Kidney tubule cell (primary cell): ENCODE results near the gene MAML3.

Experiments
- DNase-seq: peaks from one replicate; pipeline ENCODE4 v3.0.0-alpha.2; 2018; ENCODE audit warnings: low spot score

The MAML3 gene

DNA sequence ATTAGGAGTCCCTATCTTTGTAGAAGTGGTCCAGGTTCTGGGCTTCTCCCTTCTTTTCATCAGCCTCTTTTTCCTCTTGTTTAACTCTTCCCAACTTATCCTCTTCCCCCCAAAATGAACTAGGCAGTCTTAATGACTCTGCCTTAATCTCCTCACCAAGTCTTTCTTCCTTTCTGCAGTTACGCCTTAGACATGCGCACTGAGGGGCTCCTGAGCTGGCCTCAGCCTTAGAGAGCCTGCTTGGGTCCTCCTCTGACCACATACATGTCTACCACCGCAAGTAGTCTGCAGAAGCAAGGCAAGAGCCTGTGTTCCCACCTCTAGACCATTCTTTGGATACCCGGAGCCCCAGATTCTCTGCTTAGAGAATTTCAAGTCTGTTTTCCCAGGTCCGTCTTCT is 288.4 kb downstream of the MAML3 start:
- DNase-seq = no peak

DNA sequence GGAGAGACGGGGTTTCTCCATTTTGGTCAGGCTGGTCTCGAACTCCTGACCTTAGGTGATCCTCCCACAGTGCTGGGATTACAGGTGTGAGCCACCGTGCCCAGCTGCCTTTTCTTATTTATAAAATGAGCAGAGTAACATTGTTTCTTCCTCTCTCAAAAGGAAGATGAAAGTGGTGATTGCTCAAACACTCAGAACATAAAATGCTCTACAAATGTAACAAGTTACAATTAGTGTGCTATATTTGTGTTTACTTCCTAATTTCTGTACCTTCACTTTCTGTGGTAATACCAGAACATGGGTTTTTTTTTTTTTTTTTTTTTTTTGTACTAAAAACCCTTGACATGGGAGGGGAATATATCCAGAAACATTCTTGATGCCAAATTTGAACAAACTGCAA is 290.5 kb downstream of the MAML3 start:
- DNase-seq = no peak

DNA sequence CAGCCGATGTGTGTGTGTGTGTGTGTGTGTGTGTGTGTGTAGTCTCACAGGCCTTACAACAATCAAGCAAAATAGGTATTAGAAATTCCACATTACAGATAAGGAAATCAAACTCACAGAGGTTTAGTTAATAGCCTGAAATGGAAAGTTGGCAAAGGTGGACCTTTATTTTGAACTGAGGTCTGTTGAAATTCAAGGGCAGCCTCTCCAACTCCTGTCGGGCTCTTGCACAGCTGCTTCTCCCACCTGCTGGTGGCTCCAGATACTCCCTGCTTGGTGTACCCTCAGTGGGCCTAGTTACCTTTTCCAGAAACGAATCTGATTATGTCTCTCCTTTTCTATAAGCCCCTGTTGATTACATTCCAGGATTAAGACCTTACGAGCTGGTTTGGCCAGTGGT is 292.5 kb downstream of the MAML3 start:
- DNase-seq = no peak

DNA sequence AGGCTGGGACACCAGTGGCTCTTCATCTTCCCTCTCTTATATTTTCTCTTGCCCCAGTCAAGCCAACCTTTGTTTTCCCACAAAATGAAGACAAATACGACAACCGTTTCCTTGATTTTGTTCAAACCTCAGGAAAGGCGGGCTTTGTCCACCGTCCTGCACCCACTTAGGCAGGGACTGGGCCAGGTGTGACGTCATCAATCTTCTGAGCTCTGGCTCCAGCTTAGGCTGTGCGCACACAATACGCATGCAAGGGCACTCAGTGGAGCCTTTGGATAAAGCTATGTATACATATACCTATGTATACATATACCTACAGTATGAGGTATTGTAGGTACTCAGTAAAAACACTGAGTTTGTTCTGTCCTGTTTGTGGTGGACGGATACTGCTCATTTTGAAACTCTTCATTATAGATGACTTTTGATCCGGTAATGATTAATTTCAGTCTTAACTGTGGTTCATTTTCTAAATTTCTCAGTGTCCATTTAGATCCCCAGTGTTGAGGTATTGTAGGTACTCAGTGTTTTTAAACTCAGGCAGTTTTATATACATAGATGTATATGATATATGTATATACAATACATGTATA is 293.5 kb downstream of the MAML3 start:
- DNase-seq = no peak

DNA sequence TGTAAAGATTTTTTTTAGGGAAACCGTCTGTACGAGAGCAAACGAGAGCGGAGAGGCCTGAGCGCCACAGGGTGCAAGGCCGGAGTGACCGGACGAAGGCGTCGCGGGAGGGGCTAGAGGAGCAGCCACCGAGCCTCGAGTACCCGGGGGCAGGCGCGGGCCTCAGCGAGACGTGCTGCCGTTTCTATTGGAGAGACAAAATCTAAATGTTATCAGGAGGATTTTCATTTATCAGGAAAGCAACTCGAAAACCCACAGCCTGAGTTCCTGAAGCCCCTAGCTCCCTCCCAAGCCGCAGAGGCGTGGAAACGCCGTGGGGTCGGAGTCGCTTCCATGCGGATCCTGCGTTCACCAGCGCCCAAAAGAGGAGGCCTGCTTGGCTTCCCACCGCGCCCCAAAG is 294.1 kb downstream of the MAML3 start:
- no peak for DNase-seq

DNA sequence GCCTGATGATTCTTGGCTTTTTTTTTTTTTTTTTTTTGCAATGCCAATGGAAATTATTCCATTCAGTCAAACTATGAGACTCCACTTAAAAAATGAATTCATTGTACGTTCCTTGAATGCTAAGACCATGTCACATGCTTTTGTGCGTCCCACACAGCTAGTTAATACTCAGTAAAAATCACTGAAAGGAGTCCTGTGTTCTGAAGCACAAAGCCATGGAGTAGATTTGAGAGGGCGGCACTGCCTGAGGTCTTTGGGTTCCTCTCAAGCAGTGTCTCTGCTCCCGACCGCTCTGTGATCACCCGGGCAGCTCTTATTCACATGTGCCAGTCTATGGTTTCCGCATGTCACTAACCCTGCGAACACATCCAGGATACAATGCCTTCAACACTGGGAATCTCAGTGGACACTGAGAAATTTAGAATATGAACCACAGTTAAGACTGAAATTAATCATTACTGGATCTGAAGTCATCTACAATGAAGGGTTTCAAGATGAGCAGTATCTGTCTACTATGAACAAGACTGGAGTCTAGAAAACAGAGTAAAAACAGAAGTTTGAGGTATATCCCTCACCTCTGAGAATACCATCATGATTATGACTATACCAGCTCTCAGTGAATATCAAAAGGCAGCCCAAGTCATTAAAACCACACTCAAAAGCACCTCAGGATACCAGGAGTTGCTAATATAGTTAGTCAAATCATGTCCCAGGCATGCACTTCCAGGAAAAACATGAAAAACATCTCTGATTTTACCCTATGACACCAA is 295.4 kb downstream of the MAML3 start:
- peak; percentile 40 for DNase-seq

DNA sequence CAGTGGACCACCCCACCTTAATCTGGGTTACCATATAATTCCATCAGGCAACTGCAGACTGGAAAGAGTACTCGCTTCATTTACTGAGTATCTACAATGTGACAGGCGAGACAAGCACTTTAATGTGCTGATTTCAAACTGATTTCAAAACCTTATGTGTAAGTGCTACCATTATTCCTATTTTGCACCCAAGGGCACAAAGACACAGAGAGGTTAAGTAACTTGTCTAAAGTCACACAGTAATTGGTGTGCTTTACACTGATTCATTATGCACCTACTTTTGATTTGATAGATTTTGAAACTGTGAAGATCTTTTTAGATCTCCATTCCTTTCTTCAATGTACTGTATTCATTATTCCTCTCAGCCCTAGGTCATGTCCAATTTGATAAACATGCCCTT is 296.0 kb downstream of the MAML3 start:
- DNase-seq = no peak

GRCh38 chr4:139857021-139857420 is 297.0 kb downstream of the MAML3 start:
- no peak for DNase-seq

- DNase-seq = no peak
These were observed 299.1 kb downstream of the MAML3 start for GRCh38 chr4:139854668-139855403.

- DNase-seq = no peak
These were observed 300.7 kb downstream of the MAML3 start for GRCh38 chr4:139853309-139853708.

DNA sequence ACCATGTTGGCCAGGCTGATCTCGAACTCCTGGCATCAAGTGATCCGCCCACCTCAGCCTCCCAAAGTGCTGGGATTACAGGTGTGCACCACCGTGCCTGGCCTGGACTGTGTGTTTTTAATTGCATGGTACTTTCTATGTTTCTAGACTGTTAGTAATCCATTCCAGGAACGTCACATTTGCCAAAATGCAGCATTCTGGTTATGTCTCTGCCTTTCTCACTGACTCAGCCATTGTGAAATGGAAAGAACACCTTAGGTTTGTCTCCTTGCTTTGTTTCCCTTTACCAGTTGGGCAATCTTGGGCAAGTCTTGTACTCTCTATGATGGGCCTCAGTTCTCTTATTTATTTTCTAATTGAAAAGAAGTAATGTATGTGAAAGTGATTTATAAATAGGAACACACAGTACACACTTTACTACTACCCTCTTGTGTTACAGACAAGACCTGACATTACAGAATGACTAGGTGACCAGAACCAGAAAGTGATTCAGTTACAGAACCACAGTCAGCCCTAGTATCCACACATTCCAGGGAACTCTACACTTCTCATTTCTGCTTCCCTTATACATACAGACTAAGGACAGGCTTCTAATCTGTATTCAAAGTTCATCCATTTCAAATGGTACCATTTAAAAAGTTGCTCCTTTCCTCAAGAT is 301.2 kb downstream of the MAML3 start:
- no peak for DNase-seq

DNA sequence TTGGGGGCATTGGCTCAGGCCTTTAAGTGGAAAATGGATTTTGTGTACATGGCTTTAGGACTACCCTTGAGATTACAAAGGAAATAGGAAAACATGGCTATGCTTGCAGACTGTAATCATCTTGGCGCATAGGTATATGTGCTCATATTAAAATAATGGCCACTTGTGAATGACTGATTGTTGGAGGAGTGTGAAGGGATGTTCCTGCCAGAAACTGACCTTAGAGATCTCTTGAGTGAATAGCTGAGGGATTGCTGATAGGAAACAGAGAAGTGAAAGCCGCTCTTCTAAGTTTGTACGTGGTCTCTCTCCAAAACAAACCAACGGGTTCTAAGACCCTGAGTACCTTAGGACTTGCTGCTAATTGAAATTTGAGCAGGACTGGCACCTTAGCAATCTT is 302.3 kb downstream of the MAML3 start:
- DNase-seq = no peak

GRCh38 chr4:139851133-139851532 is 302.9 kb downstream of the MAML3 start:
- no peak for DNase-seq

- no peak for DNase-seq
These were observed 304.8 kb downstream of the MAML3 start for GRCh38 chr4:139849219-139849618.

GRCh38 chr4:139848028-139848427 is 306.0 kb downstream of the MAML3 start:
- no peak for DNase-seq

GRCh38 chr4:139847602-139848001 is 306.4 kb downstream of the MAML3 start:
- DNase-seq = no peak

GRCh38 chr4:139846766-139847165 is 307.2 kb downstream of the MAML3 start:
- DNase-seq = no peak

DNA sequence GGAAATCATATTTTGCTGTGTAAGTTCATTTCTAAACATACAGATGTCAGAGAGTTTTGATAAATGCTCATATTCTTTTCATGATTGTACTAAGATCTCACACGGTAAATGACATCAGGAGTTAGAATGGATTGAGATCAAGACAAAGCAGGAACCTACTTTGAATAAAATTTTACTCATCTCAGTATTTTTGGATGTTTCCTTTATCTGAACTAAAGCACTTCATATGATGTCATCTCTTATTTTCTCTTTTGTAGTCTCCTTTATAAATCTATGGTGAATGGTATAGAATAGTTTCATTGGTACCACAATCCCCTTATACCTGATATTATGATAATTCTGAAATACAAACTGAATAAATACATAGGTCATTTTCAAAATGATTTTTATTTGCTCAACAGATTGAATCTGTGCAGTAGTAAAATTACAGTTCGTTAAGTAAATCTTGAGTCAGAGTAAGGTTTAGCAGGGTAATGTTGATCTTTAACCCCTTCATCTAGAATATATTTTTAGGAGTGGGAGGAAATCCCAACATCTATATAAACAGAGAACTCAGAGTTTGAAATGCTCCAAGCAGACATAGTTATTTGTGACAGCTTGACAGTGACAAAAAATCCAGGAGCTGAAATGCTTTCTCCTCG is 308.4 kb downstream of the MAML3 start:
- DNase-seq = no peak

DNA sequence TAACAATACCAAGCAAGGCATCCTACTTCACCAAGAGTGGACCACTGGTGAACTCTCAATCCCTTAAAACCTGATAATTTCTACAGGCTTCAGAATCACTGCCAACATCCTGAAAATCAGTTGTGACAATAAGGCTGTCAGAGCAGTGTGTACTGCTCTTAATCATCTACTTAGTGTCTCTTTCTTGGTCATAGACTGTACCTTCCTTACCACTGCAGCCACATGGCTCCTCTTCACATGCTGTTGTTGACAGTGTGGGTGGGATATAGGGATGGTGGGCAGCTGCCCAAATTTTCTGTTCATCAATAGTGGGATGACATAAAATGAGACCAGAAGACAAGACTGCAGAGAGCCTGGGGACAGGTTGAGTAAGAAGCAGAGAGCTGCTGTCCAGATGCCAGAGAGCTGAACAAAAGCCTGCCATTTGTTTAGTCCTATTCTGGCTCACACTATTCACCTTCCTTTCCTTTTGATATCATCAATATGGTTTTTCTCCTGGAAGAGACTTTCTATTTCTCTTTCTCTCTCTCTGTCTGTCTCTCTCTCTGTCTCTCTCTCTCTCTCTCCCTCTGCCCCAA is 309.4 kb downstream of the MAML3 start:
- DNase-seq = no peak

DNA sequence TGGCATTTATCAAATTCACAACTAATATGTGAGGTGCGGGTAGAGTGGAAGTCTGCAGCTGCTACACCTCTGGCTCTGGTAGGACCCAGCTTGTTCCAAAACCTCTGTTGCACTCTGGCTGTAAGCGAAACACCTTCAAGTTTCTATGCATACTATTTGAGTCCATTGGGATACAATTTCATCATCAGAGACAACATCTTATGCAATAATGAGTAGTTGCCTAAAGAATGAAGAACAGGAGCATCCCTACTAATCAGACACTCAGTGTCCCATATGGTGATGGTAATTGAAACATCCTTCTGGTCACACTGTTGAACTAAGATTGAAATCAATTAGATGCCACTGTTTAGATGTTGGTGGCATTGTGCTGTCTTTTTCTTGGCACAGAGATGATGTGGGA is 309.9 kb downstream of the MAML3 start:
- DNase-seq = no peak

GRCh38 chr4:139843641-139844040 is 310.3 kb downstream of the MAML3 start:
- DNase-seq = no peak
